Left kidney (tissue), 2 donors: ENCODE data around the gene SF1. TPM values are rescaled to one million over a fixed set of nuclear protein-coding genes. Genes with fewer than 3 reads are reported as not detected.

Experiments
- DNase-seq: peaks from one replicate; pipeline ENCODE4 v3.0.0-alpha.2; 2013
- polyA plus RNA-seq: library from polyadenylated mRNA; unstranded; fragments of 120-200 nt; gene quantifications from one replicate; pipeline ENCODE4 v1.2.1, GENCODE V29; 2013; ENCODE audit not compliant: insufficient read length

The SF1 gene
- polyA plus RNA-seq, 1 donor = 520 TPM

GRCh38 chr11:64750361-64751054 is 27.8 kb downstream of the SF1 start:
- no peak for DNase-seq

- no peak for DNase-seq
Observed at GRCh38 chr11:64747961-64748665, 30.2 kb downstream of the SF1 start.

DNA sequence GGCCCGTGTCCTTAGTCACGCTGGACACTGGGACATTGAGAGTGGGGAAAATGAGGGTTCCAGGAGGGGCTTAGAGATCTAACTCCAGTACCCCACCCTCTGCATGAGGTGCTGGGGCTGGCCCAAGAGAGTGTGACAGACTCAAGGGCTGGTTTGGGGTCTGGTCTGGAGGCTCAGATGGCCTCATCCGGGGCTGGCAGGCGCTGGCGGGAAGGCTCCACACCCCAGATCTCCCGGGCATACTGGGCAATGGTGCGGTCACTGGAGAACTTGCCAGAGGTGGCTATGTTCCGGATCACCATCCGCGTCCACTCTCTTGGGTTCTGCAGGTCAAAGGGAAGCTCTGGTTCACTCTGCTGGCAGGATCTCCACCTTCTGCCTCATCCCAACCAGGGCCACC is 31.9 kb downstream of the SF1 start:
- DNase-seq = no peak

DNA sequence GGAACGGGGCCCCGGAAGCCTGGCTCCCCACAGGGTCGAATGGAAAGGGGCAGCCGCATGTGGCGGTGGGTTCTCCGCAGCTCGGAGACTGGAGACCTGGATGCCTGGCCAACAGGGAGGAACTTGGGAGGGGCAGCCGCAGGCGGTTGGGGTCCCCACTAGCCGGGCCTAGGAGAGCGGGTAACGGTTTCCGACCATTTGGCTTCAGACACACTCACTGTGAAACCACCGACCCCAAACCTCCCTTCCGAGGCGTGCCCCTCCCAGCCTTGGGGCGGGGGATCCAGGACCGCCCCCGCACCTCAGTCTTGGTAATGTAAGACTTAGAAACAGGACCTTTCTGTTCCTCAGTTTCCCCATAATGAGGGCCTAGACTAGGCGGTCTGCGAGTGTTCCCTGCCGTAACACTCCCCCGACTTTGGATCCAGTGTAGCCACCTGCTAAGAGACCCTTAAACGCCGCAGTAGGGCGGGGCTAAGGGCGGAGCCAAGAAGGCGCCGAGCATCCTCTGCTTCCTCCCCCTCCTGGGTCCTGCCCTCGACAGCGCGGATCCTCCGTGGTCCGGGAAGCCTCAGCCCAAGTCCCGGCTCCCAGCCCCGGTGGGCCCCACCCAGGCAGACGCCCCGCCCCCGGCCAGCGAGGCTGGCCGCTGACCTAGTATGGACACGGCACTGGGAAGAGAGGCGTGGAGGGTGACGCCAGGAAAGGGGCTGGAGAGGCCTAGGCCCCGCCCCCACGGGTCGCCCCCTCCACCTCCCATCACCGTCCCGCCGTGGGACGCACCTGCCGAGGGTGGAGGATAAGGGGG is 32.6 kb downstream of the SF1 start:
- no peak for DNase-seq

GRCh38 chr11:64745189-64745520 is 33.2 kb downstream of the SF1 start:
- DNase-seq = no peak

- DNase-seq = no peak
Observed at GRCh38 chr11:64744544-64745188, 33.7 kb downstream of the SF1 start.

DNA sequence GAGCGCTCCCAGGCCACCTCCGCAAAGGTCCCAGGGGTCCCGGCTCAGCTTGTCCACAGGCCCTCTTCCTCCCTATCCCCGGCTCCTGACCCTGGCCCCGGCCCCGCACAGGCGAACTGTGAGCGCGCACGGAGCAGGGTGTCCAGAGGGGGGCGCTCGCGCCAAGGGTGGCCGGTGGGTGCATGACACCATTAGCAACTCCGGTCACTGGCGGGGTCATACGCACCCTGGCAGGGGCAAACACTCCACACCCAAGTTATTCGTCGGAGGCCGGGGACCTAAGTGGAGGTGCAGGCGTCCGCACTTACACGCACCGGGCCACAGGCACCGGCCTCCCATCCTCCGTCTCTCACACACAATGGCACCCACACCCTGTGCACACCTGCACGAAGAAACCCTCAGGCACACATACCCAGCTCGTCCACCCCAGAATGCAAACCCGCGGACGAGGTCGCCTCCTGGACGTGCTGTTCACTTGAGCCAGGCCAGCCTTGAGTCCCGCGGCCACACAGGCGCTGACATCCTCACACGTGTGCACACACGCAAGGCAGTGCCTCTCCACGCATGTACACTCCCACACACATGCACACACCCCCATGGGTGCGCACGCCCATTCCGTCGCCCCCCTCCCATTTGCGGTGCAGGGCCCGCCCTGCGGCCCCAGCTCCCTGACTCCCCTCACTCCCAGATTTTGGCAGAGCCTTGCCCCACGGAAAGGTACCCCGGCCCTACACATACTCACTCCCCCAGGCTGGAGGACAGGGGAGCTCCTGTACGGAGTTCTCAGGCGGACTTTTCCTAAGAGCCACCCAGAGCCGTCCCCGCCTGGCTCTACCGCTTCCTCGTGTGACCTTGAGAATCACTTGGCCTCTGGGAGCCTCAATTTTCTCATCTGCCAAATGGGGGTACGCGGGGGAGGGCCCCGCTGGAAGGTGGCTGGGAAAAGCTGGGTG is 34.5 kb downstream of the SF1 start, which contains the start of gene RASGRP2:
RASGRP2 (minus strand) TSS at position 552 of the 953 bp plus-strand sequence. CDS start 1,276 bp downstream, outside the sequence.
- no peak for DNase-seq

GRCh38 chr11:64742889-64743590 is 35.3 kb downstream of the SF1 start:
- DNase-seq = no peak

DNA sequence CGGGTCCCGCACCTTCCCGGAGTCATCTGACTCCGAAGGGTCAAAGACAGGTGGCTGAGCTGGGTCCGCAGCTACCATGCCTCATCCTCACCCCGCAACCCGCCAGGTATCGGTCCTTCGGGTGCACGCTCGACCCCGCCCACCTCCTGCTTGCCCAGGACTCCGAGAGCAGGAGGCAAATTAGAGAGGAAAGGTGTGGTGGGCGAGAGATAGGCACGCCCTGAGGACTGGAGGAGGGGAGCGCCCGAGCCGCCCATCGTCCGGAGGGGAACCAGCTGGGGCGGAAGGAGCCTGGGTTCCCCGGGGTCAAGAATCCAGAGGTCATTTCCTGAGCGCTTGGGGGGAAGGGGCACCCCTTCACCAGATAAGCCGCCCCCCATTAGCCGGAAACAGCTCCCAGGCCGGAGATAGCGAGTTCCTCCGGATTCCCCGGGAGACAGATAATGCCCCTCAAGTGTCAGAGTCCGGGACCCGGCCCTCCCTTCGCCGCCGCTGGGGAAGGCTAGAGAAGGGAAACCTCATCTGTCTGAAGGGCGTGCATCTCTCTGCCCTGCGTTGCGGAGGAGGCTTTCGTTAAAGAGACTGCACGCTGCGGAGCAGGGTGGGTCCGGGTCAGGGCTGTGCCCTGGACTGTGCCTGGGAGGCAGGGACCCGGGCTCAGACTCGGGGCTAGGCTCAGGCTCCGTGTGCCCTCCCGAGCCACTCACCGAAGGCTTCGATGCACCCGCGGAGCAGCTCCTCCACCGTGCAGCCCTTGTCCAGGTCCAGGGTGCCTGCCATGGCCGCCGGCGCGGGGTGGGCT is 36.1 kb downstream of the SF1 start:
- no peak for DNase-seq

DNA sequence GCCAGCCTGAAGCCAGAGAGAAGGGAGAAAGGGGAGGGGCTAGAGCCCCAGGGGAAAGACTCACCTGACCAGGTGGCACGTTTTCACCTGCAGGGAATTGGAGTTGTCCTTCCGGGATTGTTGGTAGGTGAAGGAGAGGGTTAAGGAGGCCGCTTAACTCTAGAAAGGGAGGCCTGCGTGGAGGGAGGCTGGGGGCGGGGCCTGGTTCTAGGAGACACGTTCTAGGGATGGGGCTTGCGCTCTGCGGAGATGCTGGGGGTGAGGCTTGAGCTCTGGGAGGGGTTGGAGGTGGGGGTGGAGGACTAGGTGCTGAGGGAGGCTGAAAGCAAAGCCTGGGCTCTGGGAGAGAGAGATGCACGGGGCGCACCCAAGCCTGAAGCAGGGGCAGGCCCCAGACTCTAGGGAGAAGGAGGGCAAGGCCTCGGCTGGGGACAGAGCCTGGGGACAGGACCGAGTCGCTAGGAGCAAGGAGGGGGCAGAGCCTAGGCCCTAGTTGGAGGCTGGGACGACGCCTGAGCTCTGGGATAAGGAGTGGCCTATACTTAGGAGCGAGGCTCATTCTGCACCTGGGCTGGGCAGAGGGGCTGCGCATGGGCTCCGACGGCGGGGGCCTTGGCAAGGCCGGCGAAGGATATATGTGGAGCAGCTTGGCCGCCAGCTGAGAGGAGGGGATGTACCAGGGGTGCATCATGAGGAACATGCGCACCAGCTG is 36.8 kb downstream of the SF1 start:
- no peak for DNase-seq

DNA sequence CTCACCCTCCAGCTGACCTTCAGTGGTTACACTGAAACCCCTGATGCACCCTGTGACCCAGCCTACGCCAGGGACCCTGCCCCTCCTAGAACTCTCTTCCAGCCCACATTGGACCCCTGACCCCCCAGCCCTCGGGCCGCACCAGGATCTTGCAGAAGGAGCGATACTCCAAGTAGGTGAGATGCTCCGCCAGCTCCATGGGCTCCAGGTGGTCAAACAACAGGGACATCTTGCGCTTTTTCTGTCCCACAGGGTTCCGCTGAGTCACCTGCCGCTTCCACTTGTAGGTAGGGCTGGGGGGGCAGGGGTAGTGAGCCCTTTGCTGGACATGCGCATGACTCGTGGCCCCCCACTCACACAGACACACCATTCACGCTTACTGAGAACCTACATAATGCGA is 38.5 kb downstream of the SF1 start:
- DNase-seq = no peak

GRCh38 chr11:64736654-64737053 is 41.7 kb downstream of the SF1 start:
- no peak for DNase-seq

DNA sequence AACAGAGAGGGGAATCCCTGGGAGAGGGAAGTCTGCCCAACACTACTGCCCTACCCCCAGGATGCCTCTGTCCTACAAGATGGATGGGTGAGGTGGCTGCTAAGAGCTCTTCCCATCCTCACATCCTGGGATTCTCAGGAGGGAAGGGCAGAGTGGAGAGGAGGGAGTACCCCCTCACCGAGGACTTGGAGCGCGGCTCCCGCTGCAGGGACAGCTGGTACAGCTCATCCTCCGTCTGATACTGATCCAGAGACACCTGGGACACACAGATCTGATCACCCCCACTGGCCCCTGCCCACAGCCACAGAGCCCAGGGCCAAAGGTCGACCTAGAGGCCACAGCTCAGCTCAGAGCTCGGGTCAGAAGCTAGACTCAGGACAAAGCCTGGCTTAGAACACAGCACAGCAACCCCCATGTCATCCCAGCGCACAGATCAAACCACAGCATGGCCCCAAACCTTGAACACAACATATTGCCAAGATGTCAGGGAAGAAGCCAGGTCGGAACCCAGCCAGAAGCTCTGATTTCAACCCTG is 42.5 kb downstream of the SF1 start:
- no peak for DNase-seq

- no peak for DNase-seq
Observed at GRCh38 chr11:64734811-64735724, 43.3 kb downstream of the SF1 start.

DNA sequence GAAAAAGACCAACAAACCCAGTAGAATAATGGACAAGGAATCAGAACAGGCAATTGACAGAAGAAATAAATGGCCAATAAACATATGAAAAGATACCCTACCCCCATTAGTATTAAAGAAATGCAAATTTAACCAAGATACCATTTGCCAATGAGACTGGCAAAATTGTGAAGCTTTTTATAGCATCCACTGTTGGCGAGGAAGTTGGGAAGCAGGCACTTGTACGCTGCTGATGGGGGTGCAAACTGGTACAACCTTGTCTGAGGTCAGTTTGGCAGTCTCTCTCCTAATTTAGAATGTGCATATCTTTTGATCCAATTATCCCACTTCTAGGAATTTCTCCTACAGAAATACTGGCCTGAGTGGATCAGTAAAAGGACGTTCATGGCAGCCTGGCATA is 46.7 kb downstream of the SF1 start:
- DNase-seq = no peak

GRCh38 chr11:64729851-64730382 is 48.4 kb downstream of the SF1 start:
- DNase-seq = no peak

DNA sequence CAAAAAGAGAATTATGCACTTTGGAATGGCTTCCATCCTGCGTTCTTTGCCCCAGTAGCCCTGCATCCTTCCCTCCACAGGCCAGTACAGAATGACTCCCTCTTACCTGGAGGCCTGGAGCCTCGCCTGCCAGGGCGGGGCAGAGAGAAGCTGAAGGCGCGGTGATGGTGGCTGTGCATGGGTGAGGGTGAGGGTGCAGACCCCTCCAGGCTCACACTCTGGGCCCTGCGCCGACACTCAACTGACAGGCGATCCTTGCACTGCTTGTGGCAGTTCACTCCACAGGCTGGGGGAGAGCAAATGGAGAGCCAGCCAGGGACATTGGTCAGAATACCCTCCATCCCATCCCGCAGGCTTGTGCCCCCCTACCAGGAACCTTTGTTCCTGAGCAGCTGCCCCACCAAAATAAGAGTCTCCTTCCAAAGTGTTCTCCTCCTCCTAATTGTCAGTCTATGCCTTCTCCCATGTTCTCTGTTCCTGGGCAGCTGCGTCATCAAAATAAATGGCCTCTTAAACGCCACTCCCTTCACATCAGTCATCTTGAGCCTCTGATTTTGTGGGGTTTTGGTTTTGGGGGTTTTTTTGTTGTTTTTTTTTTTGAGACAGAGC is 49.5 kb downstream of the SF1 start:
- no peak for DNase-seq
